OCI-LY7 (cell line): ENCODE results near the gene SMYD1.

Experiments used
- CTCF ChIP-seq: fragments of 200-600 bp; sonication (generic); conservative IDR thresholded peaks from 2 replicates; pipeline ENCODE4 v1.5.1; 2014; ENCODE audit warnings: mild to moderate bottlenecking, antibody characterized with exemption, low read length, moderate library complexity, mixed read lengths
- EZH2phosphoT487 ChIP-seq: fragments of 200-600 bp; sonication (generic); IDR thresholded peaks from 2 replicates; pipeline ENCODE4 v1.6.1; 2018; ENCODE audit warnings: low read depth, borderline replicate concordance, mild to moderate bottlenecking, mixed run types, antibody characterized with exemption, low read length, moderate library complexity, mixed read lengths

- TF ChIP-seq CTCF (no peak), EZH2phosphoT487 (no peak)
Measured at GRCh38 chr2:88159481-88159880, 91.9 kb downstream of the SMYD1 start.
